PC-3 (cell line): ENCODE measurements around the gene TH.

Experiments
- CTCF ChIP-seq: fragments of 300-600 bp; sonication (generic); conservative IDR thresholded peaks from 2 replicates; pipeline ENCODE4 v1.5.1; 2017; ENCODE audit warnings: antibody characterized with exemption, low read depth, mild to moderate bottlenecking, low read length
- EZH2 ChIP-seq: fragments of 300-600 bp; sonication (generic); IDR thresholded peaks from one replicate; pipeline ENCODE4 v1.6.1; 2017; ENCODE audit warnings: antibody characterized with exemption, mild to moderate bottlenecking, low read length; ENCODE audit not compliant: unreplicated experiment
- EZH2phosphoT487 ChIP-seq: fragments of 300-600 bp; sonication (generic); IDR thresholded peaks from 2 replicates; pipeline ENCODE4 v1.6.1; 2018; ENCODE audit warnings: mild to moderate bottlenecking, antibody characterized with exemption, low read length, borderline replicate concordance

GRCh38 chr11:2190657-2191471, 19.2 kb upstream of the TH start:
- TF ChIP-seq CTCF: no peak
- no peak for TF ChIP-seq EZH2
- TF ChIP-seq EZH2phosphoT487: no peak
